T-cell (primary cell): ENCODE measurements around the gene CAPN5. TPM values are rescaled to one million over a fixed set of nuclear protein-coding genes. Genes with fewer than 3 reads are reported as not detected.

Experiments used
- ATAC-seq, 4 experiments: fragments of 200-7000 bp in 3 of 4; fragments of 150-1000 bp in 1 of 4; cut with Tn5 transposase; replicated peaks in 1 of 4; 1 replicate in 3 of 4; 2 replicates in 1 of 4; pipeline ENCODE4 v1.10.0; 2021; ENCODE audit warnings: moderate library complexity in 3 of 4, mild to moderate bottlenecking in 2 of 4, moderate number of reproducible peaks in 1 of 4
- CTCF ChIA-PET, 2 donors: fragments of 300-600 bp; sonication (Branson Sonifier 250); formaldehyde crosslinking; loops; one replicate each; lab custom pipeline; 2022; ENCODE audit warnings: antibody characterized with exemption in 2 of 2; lab: Charles Lee
- POLR2A ChIA-PET, 2 donors: fragments of 300-600 bp; sonication (Branson Sonifier 250); formaldehyde crosslinking; loops; one replicate each; lab custom pipeline; 2022; ENCODE audit warnings: antibody characterized with exemption in 2 of 2; lab: Charles Lee
- DNase-seq, 35 experiments: peaks; one replicate each; pipeline versions ENCODE4 v3.0.0 to v3.0.0-alpha.2; 2013 to 2023
- H3K27ac ChIP-seq: one replicate; pipeline ENCODE4 v1.5.1; 2013; ENCODE audit warnings: low read length
- H3K27me3 ChIP-seq, 2 experiments: replicated peaks in 1 of 2; 1 replicate in 1 of 2; 2 replicates in 1 of 2; pipeline versions ENCODE4 v1.6.1 to v1.7.0; 2013; ENCODE audit warnings: low read length in 1 of 2, mixed read lengths in 1 of 2; ENCODE audit not compliant: control insufficient read depth in 2 of 2, insufficient read depth in 2 of 2; ENCODE audit errors: extremely low read depth in 1 of 2
- H3K36me3 ChIP-seq, 2 donors: 1 replicate in 1 of 2; 2 replicates in 1 of 2; pipeline versions ENCODE4 v1.6.1 to v1.7.0; 2013; ENCODE audit warnings: low read length in 1 of 2; ENCODE audit not compliant: control insufficient read depth in 2 of 2, insufficient read depth in 1 of 2; ENCODE audit errors: extremely low read depth in 1 of 2
- H3K4me1 ChIP-seq, 2 experiments: 1 replicate in 1 of 2; 2 replicates in 1 of 2; pipeline versions ENCODE4 v1.6.1 to v1.7.0; 2013; ENCODE audit warnings: low read length in 2 of 2, mixed read lengths in 1 of 2; ENCODE audit not compliant: insufficient read depth in 2 of 2, control insufficient read depth in 1 of 2; ENCODE audit errors: extremely low read depth in 1 of 2
- H3K4me3 ChIP-seq, 2 donors: 1 replicate in 1 of 2; 2 replicates in 1 of 2; pipeline versions ENCODE4 v1.5.1 to v1.7.0; 2013; ENCODE audit warnings: mild to moderate bottlenecking in 2 of 2, low read length in 1 of 2, moderate library complexity in 1 of 2; ENCODE audit not compliant: control insufficient read depth in 1 of 2; ENCODE audit errors: extremely low read depth in 1 of 2
- H3K9me3 ChIP-seq: 2 replicates; pipeline ENCODE4 v1.7.0; 2013
- H3K27ac Mint-ChIP-seq, 2 donors: one replicate each; pipeline ENCODE4 v1.8.0; 2020 to 2021; ENCODE audit warnings: mild to moderate bottlenecking in 2 of 2, mixed read lengths in 2 of 2
- H3K27me3 Mint-ChIP-seq, 2 donors: one replicate each; pipeline ENCODE4 v1.8.0; 2021 to 2022; ENCODE audit warnings: mixed read lengths in 2 of 2
- H3K36me3 Mint-ChIP-seq: one replicate; pipeline ENCODE4 v1.8.0; 2021; ENCODE audit warnings: mixed read lengths
- H3K4me1 Mint-ChIP-seq, 3 donors: one replicate each; pipeline ENCODE4 v1.8.0; 2020 to 2022; ENCODE audit warnings: mixed read lengths in 3 of 3, mild to moderate bottlenecking in 1 of 3
- H3K4me3 Mint-ChIP-seq, 3 donors: one replicate each; pipeline ENCODE4 v1.8.0; 2020 to 2022; ENCODE audit warnings: mild to moderate bottlenecking in 3 of 3, mixed read lengths in 3 of 3, moderate library complexity in 3 of 3
- H3K9me3 Mint-ChIP-seq, 3 donors: one replicate each; pipeline ENCODE4 v1.8.0; 2020 to 2022; ENCODE audit warnings: mixed read lengths in 3 of 3
- WGBS: methylation state at CpG from one replicate; pipeline ENCODE4 v1.1.5; 2013; ENCODE audit warnings: missing lambda C conversion rate; ENCODE audit not compliant: insufficient coverage; 5-methylcytosine and 5-hydroxymethylcytosine counted together
- total RNA-seq, 35 experiments: library from RNA in 6 of 35; stranded (reverse) in 6 of 35; fragments of 120-200 nt in 1 of 35; gene quantifications; one replicate each; pipeline versions ENCODE4 v1.2.1 to v1.2.4 and lab custom pipeline; 2013 to 2026

The CAPN5 gene
- total RNA-seq, 5 donors from 2014 or later (not counting 1 experiment from before 2014, with no cell fraction given) = 3.1 to 6.4 (median 4.0) TPM

DNA sequence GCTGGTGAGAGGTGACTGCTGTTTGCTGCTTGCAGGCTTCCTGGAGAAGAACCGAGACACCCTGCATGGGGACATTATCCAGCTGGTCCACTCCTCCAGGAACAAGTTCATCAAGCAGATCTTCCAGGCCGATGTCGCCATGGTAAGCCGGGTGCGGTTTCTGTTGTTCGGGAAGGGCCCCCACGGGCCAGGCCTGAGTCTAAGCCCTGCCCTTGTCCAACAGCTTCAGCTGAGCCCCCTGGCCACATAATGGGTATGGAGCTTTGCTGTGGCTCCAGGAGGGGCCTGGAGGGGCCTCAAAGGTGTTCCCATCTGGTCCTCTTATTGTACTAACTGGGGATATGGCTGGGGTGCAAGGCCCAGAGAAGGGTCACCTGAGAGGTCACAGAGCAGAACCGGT lies 99.2 kb downstream of the CAPN5 start:
- no peak for ATAC-seq
- no peak overlapping the region for H3K27ac ChIP-seq
- no peaks in the 10 kb centered on the region for H3K9me3 ChIP-seq
- H3K27me3 Mint-ChIP-seq = no peaks in the 10 kb centered on the region
- H3K36me3 Mint-ChIP-seq = no peaks in the 10 kb centered on the region
- no peaks in the 10 kb centered on the region for H3K9me3 Mint-ChIP-seq
- no peak overlapping the region for H3K4me3 ChIP-seq
- WGBS = 85% methylated on average over 8 of the region's 8 CpGs
- peaks cover 0 to 2% of the 10 kb centered on the region in 2 experiments for H3K27me3 ChIP-seq
- H3K4me1 Mint-ChIP-seq = no peaks in the 10 kb centered on the region
- no peaks in the 10 kb centered on the region for H3K36me3 ChIP-seq
- POLR2A ChIA-PET = no interaction called here
- H3K4me1 ChIP-seq = no peaks in the 10 kb centered on the region
- no peak for DNase-seq
- H3K4me3 Mint-ChIP-seq = no peak overlapping the region
- CTCF ChIA-PET = no interaction called here
- H3K27ac Mint-ChIP-seq = no peak overlapping the region

DNA sequence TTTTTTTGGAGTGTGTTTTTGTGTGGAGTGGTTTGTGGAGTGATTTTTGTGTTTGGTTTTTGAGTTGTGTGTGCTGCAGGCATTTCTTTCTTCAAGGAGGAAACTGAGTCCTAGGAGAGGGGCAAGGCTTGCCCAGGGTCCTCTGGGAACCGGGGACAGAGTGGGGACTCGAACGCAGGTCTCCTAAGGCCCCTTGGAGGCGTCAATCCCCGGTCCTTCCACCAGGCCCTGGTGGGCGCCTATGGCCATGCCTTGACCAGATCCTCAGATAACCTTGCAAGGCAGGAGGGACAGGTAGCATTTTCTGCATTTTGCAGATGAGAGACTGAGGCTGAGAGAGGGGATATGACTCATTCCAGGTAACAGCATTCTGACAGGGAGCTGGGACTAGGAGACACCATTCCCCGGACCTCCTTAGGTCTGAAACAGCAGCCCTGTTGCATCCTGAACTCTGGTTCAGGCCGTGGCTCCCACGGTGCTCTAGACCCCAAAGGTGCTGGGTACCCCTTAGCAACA lies 100.4 kb downstream of the CAPN5 start:
- ChIA-PET POLR2A (no interaction called here), CTCF (no interaction called here)
- no peaks in the 10 kb centered on the region for H3K9me3 ChIP-seq
- H3K4me3 ChIP-seq = no peak overlapping the region
- H3K4me1 ChIP-seq = no peaks in the 10 kb centered on the region
- DNase-seq (no peak), ATAC-seq (no peak)
- Mint-ChIP-seq H3K9me3 (no peaks in the 10 kb centered on the region), H3K36me3 (no peaks in the 10 kb centered on the region), H3K27me3 (no peaks in the 10 kb centered on the region), H3K27ac (no peak overlapping the region), H3K4me3 (no peak overlapping the region), H3K4me1 (no peaks in the 10 kb centered on the region)
- no peaks in the 10 kb centered on the region for H3K36me3 ChIP-seq
- H3K27me3 ChIP-seq = peaks cover 0 to 2% of the 10 kb centered on the region in 2 experiments
- 94% methylated on average over 7 of the region's 9 CpGs for WGBS
- H3K27ac ChIP-seq = no peak overlapping the region

DNA sequence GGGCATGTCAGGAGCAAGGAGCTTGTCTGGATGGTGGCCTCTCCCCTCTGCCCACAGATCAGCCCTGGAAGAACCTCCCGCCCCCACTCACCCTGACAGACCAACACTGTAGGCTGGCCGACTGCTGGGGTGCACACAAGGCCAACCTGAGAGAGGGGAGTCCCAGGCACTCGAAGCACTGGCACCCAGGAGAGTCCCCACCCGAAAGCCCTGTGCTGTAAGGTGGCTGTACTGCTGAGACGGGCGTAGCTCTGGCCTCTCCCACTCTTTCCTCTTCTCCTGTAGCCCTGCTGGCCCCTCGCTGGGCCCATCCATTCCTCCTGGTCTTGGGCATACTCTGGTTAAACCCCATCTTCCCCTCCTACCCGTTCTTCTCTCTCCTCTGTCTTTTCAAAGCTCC lies 101.0 kb downstream of the CAPN5 start:
- H3K4me3 Mint-ChIP-seq = no peak overlapping the region
- H3K9me3 ChIP-seq = no peaks in the 10 kb centered on the region
- 88% methylated on average over 4 of the region's 8 CpGs for WGBS
- no peaks in the 10 kb centered on the region for H3K36me3 Mint-ChIP-seq
- H3K27ac Mint-ChIP-seq = no peak overlapping the region
- no peaks in the 10 kb centered on the region for H3K36me3 ChIP-seq
- H3K4me3 ChIP-seq = no peak overlapping the region
- no peaks in the 10 kb centered on the region for H3K4me1 Mint-ChIP-seq
- H3K9me3 Mint-ChIP-seq = no peaks in the 10 kb centered on the region
- ATAC-seq (no peak), DNase-seq (no peak)
- POLR2A ChIA-PET = no interaction called here
- no peak overlapping the region for H3K27ac ChIP-seq
- no peaks in the 10 kb centered on the region for H3K27me3 Mint-ChIP-seq
- peaks cover 0 to 2% of the 10 kb centered on the region in 2 experiments for H3K27me3 ChIP-seq
- CTCF ChIA-PET = no interaction called here
- no peaks in the 10 kb centered on the region for H3K4me1 ChIP-seq

DNA sequence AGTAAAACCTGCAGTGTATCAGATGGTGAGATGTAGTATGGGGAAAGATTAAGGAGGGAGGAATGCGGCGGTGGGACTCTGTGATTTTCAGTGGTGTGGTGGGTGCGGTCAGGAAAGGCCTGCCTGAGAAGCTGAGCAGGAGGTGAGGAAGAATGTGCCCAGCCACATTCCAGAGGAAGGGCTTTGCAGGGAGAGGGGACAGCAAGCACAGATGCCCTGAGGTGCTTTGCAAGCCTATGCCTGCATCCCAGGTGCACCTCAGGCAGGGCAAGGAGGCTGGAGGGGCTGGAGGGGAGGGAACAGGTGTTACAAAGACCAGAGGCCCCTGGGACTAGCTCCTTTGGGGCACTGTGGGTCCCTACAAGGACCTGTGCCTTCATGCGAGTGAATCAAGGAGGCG lies 103.3 kb downstream of the CAPN5 start:
- DNase-seq (no peak), ATAC-seq (no peak)
- H3K27me3 ChIP-seq = peaks cover 0 to 2% of the 10 kb centered on the region in 2 experiments
- no peaks in the 10 kb centered on the region for H3K36me3 Mint-ChIP-seq
- H3K27ac Mint-ChIP-seq = no peak overlapping the region
- ChIA-PET POLR2A (no interaction called here), CTCF (no interaction called here)
- H3K4me3 ChIP-seq = no peak overlapping the region
- no peak overlapping the region for H3K4me3 Mint-ChIP-seq
- WGBS = 100% methylated on average over 5 of the region's 5 CpGs
- no peaks in the 10 kb centered on the region for H3K9me3 ChIP-seq
- H3K27ac ChIP-seq = no peak overlapping the region
- no peaks in the 10 kb centered on the region for H3K4me1 ChIP-seq
- H3K9me3 Mint-ChIP-seq = no peaks in the 10 kb centered on the region
- no peaks in the 10 kb centered on the region for H3K36me3 ChIP-seq
- no peaks in the 10 kb centered on the region for H3K4me1 Mint-ChIP-seq
- no peaks in the 10 kb centered on the region for H3K27me3 Mint-ChIP-seq

DNA sequence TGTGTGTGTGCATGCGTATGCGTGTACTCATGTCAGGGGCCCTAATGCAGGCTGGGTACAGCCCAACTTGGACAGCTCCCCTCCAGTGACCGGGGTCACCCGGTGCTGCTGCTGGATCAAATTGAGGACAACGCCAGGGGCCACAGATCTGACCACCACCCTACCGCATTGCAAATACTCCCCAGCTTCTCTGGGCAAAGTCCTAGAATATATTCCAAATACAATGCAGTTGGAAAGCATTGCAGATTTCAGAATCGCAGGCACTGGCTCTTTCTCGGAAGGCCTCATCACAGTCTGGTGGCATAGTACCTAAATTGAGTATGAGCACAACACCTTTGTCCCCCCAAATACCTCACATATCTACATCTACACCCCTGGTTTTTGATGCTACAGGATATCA lies 104.5 kb downstream of the CAPN5 start:
- Histone ChIP-seq H3K36me3 (no peaks in the 10 kb centered on the region), H3K4me3 (no peak overlapping the region), H3K4me1 (no peaks in the 10 kb centered on the region), H3K27me3 (no peaks in the 10 kb centered on the region), H3K9me3 (no peaks in the 10 kb centered on the region), H3K27ac (no peak overlapping the region)
- H3K27ac Mint-ChIP-seq = no peak overlapping the region
- 95% methylated on average over 7 of the region's 8 CpGs for WGBS
- H3K4me1 Mint-ChIP-seq = peaks cover 0 to 4% (median 0%) of the 10 kb centered on the region in 3 donors
- no peak for DNase-seq
- H3K9me3 Mint-ChIP-seq = no peaks in the 10 kb centered on the region
- ChIA-PET CTCF (no interaction called here), POLR2A (no interaction called here)
- no peak for ATAC-seq
- H3K27me3 Mint-ChIP-seq = no peaks in the 10 kb centered on the region
- no peaks in the 10 kb centered on the region for H3K36me3 Mint-ChIP-seq
- no peak overlapping the region for H3K4me3 Mint-ChIP-seq

DNA sequence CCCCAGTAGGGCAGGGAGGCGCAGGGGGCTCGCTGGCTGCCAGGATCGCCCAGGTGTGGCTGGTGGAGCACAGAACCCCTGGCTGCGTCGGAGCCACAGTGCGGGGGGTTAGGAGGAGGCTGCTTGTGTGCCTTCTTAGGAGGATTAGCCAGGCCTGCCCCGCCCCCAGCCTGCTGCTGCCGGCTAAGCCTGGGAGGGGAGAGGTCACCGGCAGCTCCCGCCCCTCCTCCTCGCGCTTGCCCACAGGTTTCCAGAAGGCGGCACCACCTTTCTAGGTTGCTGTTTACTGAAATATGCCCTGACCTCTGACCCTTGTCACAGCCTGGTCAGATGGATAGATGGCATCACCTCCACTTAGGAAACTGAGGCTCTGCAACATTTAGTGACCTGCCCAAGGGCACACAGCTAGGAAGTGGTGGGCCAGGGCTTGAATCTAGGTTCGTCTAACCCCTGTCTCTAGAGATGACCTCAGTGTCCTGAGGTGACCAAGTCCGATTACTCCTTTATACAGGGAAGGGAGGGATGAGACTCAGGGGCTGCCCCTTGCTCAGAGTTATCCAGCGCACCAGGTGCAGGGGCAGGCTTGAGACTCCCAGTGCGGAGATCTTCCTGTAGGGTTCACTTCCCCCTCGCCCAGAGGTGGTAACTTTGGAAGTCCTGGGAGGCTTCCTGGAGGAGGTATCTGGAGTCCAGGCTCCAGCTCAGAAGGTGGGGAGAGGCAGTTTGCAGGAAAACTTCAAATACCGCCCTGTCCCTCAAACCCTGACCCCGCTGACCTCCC lies 105.3 kb downstream of the CAPN5 start:
- no peak overlapping the region for H3K27ac ChIP-seq
- H3K27ac Mint-ChIP-seq = no peak overlapping the region
- no peaks in the 10 kb centered on the region for H3K4me1 ChIP-seq
- POLR2A ChIA-PET = no interaction called here
- H3K9me3 ChIP-seq = no peaks in the 10 kb centered on the region
- H3K27me3 Mint-ChIP-seq = no peaks in the 10 kb centered on the region
- H3K4me3 ChIP-seq = no peak overlapping the region
- no peaks in the 10 kb centered on the region for H3K9me3 Mint-ChIP-seq
- no peak for DNase-seq
- H3K4me3 Mint-ChIP-seq = no peak overlapping the region
- H3K4me1 Mint-ChIP-seq = peaks cover 0 to 4% (median 0%) of the 10 kb centered on the region in 3 donors
- no peaks in the 10 kb centered on the region for H3K27me3 ChIP-seq
- CTCF ChIA-PET = no interaction called here
- no peaks in the 10 kb centered on the region for H3K36me3 Mint-ChIP-seq
- no peaks in the 10 kb centered on the region for H3K36me3 ChIP-seq
- 89% methylated on average over 14 of the region's 20 CpGs for WGBS
- no peak for ATAC-seq
